Suprapubic skin (tissue), 3 donors: Measurements from ENCODE around the gene CFAP20DC.

ENCODE experiments used
- CTCF ChIP-seq, 2 donors: fragments of 200-600 bp in 1 of 2; fragments of 450-650 bp in 1 of 2; sonication (generic) in 1 of 2; IDR thresholded peaks; one replicate each; pipeline ENCODE4 v1.5.1; 2016 to 2019; ENCODE audit warnings: antibody characterized with exemption in 2 of 2, mild to moderate bottlenecking in 1 of 2, moderate library complexity in 1 of 2
- POLR2A ChIP-seq, 2 donors: fragments of 450-650 bp; IDR thresholded peaks; one replicate each; pipeline ENCODE4 v1.6.1; 2017; ENCODE audit warnings: antibody characterized with exemption in 2 of 2, mild to moderate bottlenecking in 2 of 2, moderate library complexity in 2 of 2

- TF ChIP-seq CTCF (IDR thresholded peaks at IDR 0.05) = no peak
- TF ChIP-seq POLR2A (IDR thresholded peaks at IDR 0.05) = no peak
These were observed 298.6 kb downstream of the CFAP20DC start for GRCh38 chr3:58751235-58751634.
